Forelimb muscle (tissue), 1 donor: ENCODE data around the gene ACER2. TPM values are rescaled to one million over a fixed set of nuclear protein-coding genes. Genes with fewer than 3 reads are reported as not detected.
A peak's percentile ranks its signal among the peaks of the same experiment; 100 is the strongest.

ENCODE experiments used
- DNase-seq: peaks from one replicate; pipeline ENCODE4 v3.0.0-alpha.2; 2013; ENCODE audit warnings: low read depth
- polyA plus RNA-seq: library from polyadenylated mRNA; unstranded; fragments of 120-200 nt; gene quantifications from one replicate; pipeline ENCODE4 v1.2.1, GENCODE V29; 2013; ENCODE audit not compliant: insufficient read length

ACER2 gene
- polyA plus RNA-seq, 1 donor = 0.99 TPM

DNA sequence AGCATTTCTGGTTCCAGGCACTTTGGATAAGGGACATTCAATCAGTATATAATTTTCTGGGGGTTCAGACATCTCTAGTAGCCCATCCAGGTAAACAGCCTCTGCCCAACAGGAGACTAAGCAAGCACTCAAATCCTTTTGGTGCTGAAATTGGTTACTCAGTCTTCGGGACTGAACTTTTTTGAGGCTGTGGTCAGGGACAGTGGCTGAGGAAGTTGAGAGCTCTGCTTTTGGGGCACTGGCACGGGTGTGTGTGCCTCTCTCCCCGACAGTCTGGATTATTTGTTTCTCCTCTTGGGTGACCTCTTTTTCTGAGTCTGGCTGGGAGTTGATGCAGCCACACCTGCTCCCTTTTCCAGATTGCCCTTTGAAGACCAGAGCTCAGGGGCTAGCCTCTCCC is 47.6 kb downstream of the ACER2 start:
- no peak for DNase-seq

DNA sequence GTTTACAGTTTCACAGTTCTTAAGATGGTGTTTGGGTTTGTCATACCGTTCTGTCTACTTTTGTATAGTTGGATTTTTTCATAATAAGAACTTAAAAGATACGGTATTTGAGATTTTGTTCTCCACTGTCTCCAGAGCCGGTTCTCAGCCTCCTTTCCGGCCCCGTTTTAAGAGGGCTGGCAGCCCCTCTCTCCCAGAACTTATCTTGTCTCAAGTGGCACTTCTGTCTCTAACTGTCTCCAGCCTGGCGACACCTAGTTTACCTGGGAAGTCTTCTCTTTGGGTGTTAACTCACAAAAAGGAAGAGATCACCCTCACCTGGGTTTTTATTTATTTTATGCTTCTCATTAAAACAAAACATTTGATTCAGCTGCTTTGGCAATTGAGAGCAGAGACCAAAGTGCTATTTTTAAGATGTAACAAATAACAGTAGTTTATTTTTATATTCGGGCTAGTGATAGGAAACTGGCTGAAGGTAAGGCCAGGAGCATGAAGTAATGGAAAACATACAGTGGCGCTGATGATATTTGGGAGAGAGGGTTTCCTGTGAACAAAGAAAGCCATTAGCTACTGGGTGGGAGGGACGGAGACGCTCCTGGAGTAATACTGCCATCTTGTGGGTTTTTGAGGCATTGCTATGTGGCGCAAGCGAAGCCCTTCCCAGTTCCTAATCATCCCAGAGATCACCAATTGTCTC is 48.3 kb downstream of the ACER2 start:
- DNase-seq = peak; percentile 82

DNA sequence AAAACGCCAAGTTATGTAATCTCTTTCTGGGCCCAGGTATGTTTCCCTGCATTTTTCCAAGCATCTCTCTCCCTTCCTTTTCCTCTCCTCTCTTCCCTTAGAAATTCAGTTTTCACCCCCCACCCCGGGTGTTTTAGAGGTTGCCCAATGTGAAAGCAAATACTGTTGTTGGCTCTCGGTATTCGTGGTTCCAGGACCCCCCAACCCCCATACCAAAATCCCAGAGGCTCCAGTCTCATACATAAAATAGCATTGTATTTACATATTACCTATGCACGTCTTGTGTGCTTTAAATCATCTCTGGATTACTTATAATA is 48.8 kb downstream of the ACER2 start:
- no peak for DNase-seq

DNA sequence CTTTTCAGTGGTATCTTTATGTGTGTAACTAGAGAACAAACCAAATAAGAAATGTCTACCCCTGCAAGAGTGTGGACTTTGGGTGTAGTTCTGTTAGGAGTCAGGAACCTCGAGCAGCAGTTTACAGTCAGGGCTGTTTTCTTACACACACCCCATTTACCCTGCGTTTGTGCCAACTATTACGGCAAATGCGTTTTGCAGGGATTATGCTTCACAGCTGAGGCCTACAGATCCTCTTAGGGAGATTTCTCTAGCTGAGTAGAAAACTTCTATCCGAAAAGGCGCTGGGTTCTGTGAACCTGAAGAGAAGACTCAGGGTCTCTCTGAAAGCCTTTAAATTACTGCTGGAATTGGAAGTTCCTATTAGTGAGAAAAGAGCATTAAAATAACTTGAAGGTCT is 51.4 kb downstream of the ACER2 start:
- DNase-seq = no peak

DNA sequence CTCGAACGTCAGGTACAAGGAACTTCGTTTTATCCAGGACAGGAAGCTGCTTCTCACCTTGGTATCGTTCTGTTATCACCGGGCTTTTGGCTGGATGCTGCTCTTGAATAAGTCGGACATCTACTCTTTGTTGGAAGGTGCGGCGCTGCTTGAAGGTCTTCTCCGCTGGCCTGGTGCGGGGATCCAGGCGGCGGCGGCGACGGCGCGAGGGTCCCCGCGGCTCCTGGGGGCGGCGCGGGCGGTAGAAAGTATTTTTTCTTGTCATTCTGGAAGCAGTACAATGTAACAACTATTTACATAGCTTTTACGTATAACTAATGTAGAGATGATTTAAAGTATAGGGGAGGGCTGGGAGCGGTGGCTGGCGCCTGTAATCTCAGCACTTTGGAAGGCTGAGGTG is 52.3 kb downstream of the ACER2 start:
- DNase-seq = no peak

DNA sequence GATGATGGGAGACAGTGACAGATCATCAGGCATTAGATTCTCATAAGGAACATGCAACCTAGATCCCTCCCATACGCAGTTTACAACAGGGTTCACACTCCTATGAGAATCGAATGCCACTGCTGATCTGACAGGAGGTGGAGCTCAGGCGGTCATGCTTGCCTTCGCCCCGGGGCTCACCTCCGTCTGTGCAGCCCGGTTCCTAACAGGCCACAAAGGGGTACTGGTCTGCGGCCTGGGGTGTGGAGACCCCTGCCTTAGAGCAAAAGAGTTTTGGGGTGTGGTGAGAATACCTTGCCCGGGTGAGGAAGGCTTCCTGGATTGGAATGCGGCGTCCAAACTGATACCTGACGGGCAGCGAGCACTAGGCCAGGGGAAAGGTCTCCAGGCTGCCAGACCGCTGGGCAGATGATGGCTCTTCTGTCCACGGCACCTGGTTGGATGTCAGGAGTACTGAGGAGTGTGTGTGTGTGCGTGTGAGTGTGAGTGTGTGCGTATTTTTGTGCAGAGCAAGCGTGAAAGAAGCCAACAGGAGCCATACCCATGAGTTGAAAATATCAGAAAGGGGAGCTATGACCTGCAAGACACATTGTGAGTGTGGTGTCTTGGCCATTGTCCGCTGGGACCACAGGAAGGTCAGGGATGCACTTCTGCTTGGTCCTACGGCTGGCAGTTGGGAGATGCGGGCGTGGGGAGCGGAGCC is 55.4 kb downstream of the ACER2 start:
- no peak for DNase-seq

DNA sequence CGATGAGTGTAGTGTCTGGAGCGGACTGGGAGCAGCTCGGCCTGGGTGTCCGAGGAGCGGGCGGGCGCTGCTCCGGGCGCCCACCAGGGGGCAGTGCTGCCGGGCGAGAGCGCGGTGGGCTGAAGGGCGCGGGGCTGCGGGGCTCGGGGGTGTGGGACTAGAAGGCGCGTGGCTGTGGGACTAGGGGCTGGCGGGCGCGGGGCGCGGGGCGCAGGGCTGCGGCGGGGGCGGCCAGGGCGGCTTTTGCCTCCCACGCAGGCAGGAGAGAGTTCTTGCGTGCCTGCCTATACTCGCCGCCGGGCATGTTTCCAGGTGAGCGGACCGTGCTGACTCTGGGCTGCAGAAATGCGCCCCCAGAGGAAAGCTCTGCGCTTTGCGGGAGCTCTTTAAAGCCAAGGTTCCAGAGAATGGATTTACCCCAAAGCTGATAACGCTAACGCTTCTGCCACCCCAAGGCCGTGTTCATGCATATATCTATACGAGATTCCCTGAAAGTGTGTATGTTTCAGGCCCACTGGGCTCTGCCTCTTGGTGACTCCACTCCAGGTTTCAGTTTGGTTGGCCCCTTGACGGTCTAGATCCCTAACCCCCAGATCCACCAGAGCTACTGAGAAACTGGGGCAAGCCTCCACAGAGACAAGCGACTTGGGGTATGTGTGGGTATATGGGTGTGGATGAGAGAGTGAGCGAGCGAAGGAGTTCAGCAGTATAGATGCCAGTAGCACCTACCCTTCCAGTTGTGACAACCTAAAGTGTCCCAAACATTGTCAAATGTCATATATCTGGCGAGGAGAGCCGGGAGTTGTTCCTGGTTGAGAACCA is 56.2 kb downstream of the ACER2 start:
- no peak for DNase-seq

DNA sequence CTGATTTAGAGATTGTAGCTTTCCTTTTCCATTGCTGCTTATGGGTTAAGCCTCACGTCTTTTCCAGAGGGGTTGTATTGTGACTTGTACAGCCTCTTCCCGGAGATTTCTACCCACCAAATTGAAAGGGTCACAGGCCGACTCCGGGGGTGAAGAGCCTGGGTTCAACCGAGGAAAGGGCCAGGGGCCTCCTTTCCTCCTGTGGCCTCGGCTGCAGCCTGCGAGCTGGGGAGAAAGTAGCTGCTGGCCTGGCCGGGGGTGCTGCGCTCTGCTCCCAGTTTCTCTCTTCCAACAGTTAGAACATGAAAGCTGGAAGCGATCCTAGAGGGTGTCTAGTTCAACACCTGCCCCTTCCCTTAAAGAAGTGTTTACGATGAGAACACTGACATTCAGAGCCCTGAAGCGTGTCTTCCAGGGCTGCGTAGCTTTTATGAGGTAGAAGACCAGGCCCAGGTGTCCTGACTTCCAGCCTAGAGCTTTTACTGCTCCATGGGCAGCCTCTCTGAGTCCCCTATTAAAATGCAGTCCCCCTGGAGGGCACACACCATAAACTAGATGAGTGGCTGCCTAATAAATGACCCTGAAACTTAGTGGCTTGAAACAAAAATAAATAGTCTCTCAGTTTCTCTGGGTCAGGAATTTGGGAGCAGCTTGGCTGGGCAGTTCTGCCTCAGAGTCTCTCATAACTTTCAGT is 56.9 kb downstream of the ACER2 start:
- no peak for DNase-seq

DNA sequence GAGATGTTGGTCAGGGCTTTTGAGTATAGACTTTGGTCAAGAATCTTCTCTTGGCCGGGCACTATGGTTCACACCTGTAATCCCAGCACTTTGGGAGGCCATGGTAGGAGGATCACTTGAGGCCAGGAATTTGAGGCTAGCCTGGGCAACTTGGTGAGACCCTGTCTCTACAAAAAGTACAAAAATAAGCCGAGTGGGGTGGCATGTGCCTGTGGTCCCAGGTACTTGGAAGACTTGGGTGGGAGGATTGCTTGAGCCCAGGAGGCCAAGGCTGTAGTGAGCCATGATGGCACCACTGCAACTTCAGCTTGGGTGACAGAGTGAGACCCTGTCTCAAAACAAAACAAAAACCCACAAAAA is 57.5 kb downstream of the ACER2 start:
- DNase-seq = no peak

DNA sequence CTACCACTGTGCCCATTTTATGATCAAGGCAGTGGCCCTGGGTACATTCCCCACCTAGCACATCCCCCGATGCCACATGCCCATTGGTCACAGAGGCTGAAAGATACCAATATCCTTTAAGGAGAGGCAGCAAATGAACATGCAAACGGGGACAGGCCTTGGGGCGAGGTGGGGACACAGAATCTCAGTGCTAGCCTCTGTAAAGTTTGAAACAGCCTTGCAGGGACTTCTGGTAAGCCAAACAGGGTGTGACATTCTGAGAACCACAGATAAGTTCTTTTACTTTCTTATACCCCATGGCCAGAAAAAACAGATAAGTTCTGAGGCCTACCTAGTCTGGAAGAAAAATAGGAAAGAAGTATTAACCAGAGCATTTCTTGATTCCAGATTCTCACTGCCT is 60.5 kb downstream of the ACER2 start:
- no peak for DNase-seq

DNA sequence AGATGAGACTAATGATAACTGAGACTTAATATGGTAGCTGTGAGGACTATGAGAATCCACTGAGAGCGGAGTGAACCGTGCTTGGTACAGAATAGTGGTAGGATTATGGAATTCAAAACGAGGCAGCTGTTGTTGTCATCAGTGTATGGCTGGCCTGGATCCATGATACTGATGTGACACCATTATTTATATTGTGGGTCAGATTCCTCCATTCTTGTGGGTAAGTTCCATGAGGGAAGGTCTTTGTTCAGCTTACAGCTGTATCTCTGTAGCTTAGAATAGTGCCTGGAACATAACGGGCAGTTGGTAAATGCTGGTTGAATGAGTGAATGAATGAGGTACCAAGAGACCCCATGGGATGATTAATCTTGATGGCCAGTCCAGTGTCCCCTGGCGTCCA is 61.8 kb downstream of the ACER2 start:
- no peak for DNase-seq

DNA sequence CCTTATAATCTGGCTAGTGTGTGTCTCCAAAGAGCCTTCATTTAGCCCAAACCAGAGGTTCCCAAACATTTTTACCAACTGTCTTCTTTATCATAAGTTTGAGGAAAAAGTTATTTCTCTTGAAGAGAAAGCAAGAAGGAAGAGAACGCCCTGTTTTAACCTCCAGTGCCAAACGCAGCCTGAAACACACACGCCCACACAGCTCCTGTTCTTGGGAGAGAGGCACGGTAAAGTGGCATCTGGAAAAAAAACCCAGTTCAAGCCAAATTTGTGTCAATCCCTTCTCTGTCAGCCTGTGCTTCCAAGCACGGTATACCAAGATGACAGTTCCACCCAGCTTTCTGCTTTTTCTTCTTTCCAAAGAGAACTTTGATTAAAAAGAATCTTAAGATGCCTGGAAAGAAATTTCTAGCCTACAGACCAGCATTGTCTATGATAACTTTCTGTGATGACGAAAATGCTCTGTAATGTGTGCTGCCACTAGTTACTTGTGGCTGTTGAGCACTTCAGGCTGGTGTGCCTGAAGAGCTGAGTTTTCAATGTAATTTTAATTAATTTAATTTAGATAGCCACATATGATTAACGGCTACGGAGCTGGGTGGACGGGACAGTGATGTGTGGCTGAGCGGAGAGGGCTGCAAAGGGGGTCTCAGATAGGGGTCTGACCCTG is 62.3 kb downstream of the ACER2 start:
- no peak for DNase-seq

DNA sequence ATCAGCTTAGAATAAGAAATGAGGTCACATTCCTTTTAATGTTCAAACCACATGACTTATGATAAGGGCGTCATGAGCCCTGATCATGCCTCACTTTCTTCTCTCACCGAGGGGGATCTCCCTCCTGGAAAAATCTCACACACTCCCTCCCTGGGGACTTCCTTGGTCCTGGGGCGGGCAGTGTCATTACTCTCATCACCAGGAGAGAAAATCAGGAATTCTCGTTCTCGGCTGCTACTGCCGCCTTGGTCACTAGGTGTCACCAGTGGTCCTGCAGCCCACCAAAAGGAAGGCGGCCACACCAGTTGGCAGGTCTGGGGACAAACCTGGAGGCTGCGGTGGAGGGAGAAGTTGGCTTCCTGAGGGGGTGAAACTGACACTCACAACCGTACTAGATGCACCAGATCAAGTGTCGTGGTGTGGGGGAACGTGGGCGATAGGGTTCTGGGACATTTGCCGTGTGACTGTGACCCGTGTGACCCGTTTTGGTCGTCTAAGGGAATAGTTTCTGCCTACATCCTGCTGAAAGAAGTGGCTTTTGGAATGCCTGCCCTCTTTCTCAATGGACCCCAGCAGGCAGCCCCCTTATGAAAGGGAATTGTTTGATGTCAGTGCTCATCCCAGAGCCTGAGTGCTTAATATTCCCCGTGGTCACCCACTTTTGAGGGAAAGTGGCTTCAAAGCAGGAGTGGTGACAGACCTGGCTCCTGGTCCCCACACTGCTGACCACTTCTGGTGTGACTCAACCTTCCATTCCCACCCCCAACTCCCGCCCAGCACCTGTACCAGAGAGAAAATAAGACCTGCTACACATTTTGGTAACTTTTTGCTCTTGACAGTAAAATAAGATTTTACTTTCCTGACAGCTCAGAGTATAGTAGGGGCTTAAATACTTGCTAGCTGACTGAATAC is 63.2 kb downstream of the ACER2 start:
- no peak for DNase-seq

DNA sequence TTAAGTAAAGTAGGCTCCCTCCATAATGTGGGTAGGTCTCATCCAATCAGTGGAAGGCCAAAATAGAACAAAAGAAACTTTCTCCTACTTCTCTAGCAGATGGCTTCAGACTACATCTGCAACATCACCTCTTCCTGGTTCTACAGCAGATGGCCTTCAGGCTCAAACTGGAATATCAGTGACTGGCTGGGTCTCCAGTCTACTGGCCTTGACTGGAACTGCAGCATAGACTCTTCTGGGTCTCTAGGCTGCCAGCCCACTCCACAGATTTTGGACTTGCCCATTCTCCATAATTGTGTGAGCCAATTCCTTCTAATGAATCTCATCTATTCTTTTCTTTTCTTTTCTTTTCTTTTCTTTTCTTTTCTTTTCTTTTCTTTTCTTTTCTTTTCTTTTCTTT is 64.8 kb downstream of the ACER2 start:
- no peak for DNase-seq

DNA sequence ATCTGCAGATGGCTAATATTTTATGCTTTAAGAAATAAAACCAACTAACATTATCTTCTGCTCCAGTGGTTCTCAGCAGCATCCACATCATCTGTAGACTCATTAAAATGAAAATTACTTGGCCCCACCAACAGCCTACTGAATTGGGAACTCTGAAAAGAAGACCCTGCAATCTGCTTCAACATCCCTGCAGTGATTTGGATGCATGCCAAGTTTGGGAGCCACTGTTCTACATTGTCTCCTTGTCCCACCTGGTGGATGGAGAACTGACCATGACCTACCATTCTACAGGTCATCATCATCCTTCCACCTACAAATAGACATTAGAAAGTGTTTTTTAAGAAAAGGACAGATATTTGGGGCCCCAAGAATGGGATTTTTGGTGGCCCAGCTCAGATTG is 71.1 kb downstream of the ACER2 start:
- no peak for DNase-seq

DNA sequence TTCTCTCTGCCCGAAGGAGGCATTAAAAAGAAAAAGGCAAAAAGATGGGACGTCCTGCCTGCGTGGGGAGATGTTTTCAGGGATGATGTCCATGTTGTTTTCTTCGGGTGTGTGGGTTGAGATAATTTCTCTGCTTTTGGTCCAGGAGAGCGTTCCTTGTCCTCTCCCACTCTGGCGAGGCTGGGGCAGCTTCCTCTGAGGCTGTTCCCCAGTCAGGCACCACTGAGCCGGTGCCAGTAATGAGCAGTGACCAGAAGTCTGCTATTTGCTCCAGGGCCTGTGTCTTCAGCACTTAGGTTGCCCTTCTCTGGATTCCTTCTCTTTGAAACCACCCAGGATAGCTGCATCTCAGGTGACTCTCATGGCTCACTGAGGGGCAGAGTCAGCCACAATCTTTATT is 71.5 kb downstream of the ACER2 start:
- no peak for DNase-seq

DNA sequence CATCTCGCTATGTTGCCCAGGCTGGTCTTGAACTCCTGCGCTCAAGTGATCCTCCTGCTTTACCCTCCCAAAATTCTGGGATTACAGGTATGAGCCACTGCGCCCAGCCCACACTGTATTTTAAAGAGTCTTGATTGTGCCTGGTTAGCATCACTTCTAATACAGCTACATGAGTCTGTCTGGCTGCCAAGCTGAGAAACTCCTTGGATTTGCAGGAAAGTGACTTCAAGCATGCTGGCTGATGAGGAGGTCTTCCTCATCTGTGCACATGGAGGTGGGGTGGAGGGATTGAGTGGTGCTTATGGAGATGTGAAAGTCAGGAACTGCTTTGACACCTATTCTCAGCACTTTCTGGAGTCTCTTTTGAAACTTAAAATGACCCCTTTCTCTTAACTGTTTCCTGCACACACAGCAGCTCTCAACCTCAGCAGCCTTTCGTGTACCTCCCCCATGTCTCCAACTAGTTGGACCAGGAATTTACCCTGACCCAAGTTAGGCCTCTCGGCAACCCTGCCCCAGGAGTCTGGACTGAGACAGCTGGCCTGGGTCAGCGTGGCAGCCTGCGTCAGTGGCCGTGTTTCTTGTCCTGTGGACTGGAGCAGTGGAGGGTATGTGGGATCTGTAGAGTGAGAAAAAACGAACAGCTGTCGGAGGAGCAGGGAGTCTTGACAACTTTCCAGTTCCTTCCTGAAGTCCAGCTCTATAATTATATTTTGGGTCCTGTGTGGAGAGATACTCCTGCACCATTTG is 72.5 kb downstream of the ACER2 start:
- no peak for DNase-seq

DNA sequence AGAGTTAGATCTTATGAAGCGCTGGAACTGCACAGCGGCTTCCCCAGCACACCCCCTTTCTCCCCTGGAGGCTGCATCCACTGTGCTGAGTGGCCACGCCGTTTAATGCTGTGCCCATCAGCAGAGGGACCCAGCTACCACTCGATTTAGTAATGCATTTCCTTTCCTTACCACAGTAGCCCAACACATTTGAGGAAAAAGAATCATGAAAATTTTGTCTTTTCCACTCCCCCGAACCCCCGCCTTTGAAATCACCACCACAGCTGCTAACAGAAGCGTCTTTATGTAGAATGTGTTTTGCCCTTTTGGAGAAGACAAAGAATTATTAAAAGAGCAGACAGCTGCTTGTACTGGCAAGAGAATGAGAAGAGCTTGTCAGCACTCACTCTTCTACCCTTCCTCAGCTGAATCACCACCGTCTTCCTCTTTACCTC is 73.2 kb downstream of the ACER2 start:
- DNase-seq = no peak

DNA sequence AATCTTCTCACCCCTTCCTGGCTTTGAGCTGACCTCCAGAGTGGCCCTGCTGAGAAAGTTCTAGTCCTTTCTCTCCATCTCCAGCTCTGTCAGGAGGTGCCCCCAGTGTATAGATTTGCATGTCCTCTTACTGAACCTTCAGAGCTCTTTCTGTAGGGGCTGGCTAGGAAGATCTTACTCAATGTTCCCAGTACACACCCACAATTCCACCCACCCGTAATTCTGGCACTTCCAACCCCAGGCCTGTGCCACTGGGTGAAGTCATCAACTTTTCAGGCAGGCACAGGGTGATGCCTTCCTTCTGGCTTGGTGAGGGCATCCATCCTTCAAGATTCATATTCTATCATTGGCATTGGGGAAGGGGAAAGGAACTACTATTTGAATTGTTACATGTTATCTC is 75.9 kb downstream of the ACER2 start:
- DNase-seq = no peak

DNA sequence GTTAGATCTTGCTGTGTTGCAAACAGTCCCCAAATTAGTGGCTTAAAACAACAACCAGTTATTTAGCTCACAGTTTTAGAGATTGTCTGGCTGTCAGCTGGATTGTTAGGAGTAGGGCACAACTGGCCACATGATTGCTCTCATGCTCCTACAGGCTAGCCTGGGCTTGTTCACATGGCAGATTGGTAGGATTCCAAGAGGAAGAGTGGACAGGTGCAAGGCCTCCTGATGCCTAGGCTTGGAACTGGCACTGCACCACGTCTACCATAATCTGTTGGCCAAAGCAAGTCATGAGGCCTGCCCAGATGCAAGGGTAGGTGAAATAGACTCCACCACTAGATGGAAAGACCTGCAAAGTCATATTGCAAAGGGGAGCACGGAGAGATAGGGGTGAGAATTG is 76.4 kb downstream of the ACER2 start:
- DNase-seq = no peak
